ENCODE data around the gene MS4A4E.
"Not testable (repeated sequence)": the region's sequence is repeated elsewhere in the genome, so short reads cannot be mapped to it uniquely, and the experiment has no call there.

Gene MS4A4E

DNA sequence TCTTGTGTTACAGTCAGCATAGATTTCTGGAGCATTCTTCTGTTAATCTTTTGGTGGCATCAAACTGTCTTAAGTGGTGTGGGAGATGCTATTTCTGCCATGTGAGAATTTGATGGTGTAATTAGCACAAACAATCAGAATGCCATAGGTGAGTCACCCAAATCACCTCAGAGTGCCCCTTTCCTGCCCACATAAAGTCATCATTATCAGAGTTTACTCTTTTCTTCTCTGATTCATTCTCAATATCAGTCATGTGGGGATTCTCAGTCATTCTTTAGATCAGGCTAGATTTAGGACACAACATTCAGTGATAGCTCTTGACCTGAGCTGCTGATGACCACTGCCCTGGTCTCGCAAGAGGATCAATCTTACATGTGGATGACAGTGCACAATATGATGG, 36.3 kb downstream of the MS4A4E start:
- FAIRE-seq: no peak

DNA sequence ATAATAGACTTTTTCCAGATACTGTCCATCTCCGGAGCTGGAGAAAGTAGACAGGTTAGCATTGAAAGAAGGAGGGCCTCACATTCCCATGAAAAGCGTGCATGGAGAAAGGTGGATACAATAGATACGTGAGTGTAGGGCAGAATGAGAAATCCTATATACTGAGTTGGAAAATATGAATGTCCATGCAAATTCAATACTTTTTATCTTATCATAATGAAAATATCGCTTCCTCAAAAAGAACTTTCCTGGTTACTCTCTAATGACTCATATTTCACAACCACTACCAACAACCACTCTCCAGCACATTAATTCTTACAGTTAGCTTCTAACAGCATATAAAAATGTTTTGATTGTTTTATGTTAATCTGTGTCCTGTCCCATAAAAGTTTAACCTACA, 38.0 kb downstream of the MS4A4E start:
- FAIRE-seq (no peak), DNase-seq (ENCODE audit: insufficient read length, low spot score) (no peak)
- no peak for TF ChIP-seq POLR2A (IDR thresholded peaks at IDR 0.05; ENCODE audit: low read depth, low read length)

More for the DNA sequence above, 36.3 kb downstream of the MS4A4E start:
- TF ChIP-seq POLR2A (IDR thresholded peaks at IDR 0.05; ENCODE audit: low read depth, low read length): no peak
- no peak for DNase-seq (ENCODE audit: insufficient read length, low spot score)

DNA sequence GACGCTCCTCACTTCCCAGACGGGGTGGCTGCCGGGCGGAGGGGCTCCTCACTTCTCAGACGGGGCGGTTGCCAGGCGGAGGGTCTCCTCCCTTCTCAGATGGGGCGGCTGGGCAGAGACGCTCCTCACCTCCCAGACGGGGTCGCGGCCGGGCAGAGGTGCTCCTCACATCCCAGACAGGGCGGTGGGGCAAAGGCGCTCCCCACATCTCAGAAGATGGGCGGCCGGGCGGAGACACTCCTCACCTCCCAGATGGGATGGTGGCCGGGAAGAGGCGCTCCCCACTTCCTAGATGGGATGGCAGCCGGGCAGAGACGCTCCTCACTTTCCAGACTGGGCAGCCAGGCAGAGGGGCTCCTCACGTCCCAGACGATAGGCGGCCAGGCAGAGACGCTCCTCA, 41.6 kb downstream of the MS4A4E start:
- DNase-seq (ENCODE audit: insufficient read length, low spot score); FAIRE-seq: not testable (repeated sequence)

DNA sequence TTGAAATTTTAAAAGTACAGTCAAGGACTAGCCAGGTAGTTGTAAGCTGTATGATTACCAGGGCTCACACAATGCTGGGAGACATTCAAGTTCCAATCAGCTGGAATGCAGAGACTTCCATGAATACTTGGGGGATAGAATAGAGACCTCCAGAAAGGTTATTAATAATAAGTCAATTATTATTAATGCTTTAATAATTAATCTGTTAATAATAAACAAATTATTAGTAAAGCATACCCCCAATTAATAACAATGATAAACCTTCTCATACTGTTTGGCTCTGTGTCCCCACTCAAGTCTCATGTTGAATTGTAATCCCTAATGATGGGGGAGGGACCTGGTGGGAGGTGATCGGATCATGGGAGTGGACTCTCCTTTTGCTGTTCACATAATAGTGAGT, 45.5 kb downstream of the MS4A4E start:
- TF ChIP-seq POLR2A (IDR thresholded peaks at IDR 0.05; ENCODE audit: low read depth, low read length): no peak
- no peak for DNase-seq (ENCODE audit: insufficient read length, low spot score)
- FAIRE-seq: no peak

DNA sequence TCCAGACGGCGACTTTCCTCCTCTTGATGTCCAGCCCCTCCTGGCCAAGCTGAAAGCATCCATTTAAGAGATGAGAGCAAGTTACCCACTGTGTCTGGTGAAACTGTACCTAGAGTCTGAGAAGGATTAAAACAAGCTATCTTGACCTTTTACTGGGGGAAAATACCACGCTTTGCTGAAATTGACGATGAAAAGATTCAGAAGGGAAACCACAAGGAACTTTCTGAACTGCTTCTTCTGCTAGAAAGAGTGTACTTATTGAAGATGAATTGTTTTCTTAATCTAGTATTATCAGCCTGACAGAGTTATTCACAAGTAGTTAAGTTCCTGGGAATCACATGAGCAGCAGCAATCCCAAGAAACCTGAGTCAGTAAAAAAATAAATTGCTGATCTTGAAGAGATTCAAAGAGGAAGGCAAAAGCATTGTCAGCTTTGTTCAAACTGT, 47.0 kb downstream of the MS4A4E start:
- DNase-seq (ENCODE audit: insufficient read length, low spot score) (no peak), FAIRE-seq (no peak)
- no peak for TF ChIP-seq POLR2A (IDR thresholded peaks at IDR 0.05; ENCODE audit: low read depth, low read length)

DNA sequence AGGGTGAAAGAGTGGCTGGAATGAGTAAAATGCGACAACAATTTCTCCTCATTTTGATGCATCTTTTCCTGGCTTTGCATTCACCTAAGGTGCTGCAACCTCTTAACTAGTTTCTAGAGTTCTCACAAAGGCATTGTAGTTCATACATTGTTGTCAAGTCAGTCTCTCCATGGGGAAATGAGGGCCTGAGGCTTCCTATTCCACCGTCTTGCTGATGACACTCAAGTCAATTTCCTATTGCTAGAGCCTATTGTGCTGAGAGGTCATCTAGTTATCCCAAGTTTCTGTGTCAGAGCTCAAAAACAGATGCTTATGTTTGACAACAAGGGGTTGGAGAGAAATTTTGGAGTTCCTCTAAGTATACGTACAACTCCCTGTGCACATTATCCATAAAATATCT, 48.4 kb downstream of the MS4A4E start:
- no peak for TF ChIP-seq POLR2A (IDR thresholded peaks at IDR 0.05; ENCODE audit: low read depth, low read length)
- no peak for FAIRE-seq
- DNase-seq (ENCODE audit: insufficient read length, low spot score): no peak

DNA sequence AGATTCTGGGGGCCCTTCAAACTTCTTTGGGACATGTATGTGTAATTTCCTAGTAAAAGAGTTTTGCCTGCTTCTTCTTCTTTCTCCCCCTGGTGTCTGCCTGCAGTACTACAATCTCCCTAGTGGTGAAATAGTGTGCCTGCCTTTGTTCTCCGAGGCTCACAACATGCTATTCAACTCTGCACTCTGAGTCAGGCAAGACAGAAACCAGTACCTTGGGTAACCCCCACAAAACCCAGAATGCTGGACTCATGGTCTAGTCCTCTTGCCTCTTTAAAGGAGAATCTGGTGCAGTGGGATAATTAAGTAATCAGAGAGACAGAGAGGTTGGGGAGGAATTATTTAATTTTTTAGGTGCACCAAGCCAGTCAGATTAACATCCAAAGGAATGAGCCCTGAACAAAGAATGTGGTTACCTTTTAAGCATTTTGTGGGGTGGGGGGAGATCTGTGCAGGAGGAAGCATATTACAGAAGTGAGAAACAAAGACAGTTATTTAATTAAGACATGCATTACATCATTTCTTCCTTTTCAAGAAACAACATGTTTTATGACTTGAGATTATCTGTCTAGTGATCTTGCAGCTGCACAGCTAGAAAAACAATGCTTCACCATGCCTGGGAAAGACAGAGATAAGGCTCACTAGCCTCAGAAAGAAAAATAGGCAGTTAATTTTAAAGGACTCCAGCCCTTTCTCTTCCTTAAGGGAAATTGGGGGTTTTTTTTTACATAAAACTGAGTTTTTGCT, 49.1 kb downstream of the MS4A4E start:
- DNase-seq (ENCODE audit: insufficient read length, low spot score) (peak; percentile 16), FAIRE-seq (peak; percentile 86)
- TF ChIP-seq POLR2A (IDR thresholded peaks at IDR 0.05; ENCODE audit: low read depth, low read length): no peak

DNA sequence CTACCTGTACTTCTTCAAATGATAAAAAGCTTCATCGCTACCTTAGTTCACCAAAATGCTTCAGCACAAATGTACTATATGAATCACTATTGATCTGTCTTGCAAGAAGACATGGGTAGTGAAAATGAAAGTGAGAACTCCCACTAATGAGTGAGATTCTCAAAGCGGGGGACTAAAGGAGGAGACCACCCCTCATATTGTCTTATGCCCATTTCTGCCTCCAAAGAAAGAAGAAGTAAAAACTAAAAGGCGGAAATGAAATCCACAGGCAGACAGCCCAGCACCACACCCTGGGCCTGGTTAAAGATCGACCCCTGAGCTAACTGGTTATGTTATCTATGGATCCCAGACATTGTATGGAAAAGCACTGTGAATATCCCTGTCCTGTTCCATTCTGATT, 50.4 kb downstream of the MS4A4E start:
- not testable (repeated sequence) for FAIRE-seq; DNase-seq (ENCODE audit: insufficient read length, low spot score)

DNA sequence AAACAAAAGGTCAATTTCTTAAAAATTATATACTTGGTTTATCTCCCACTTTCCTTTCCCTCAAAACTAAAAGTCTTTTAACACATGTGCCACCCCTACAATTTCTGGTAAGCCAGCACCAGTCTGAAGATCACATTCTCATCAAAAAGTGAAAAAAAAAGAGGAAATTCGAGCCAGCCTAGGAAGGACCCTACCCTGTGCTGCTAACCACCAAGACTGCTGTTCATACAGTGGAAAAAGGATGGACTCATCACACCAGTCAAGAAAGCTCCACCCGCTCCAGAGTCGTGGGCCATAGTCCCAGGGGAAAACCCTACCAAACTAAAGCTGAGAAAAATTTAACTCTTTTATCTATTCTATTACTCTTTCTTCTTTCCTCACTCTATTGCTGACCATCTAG, 54.5 kb downstream of the MS4A4E start:
- not testable (repeated sequence) for FAIRE-seq; DNase-seq (ENCODE audit: insufficient read length, low spot score)

DNA sequence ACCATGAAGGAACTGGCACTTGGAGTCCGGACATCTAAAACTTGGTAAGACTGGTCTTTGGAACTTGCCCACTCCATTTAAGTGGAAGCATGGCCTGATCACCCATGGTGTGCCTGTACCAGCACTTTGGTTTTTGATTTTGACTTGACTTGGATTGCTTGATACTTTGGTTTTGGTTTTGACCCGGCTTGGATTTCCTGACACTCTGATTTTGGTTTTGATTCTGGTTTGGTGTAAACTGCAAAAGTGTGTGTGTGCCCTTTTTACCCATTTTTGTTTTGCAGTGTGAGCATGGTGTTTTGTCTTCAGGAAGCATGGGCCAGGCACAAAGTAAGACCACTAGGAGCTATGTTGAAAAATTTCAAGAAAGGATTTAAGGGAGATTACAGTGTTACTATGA, 56.8 kb downstream of the MS4A4E start:
- FAIRE-seq; DNase-seq (ENCODE audit: insufficient read length, low spot score): not testable (repeated sequence)

DNA sequence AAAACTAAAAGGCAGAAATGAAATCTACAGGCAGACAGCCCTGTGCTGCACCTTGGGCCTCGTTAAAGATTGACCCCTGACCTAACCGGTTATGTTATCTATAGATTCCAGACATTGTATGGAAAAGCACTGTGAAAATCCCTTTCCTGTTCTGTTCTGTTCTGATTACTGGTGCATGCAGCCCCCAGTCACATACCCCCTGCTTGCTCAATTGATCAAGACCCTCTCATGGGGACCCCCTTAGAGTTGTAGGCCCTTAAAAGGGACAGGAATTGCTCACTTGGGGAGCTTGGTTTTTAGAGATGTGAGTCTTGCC, 57.5 kb downstream of the MS4A4E start:
- FAIRE-seq; DNase-seq (ENCODE audit: insufficient read length, low spot score): not testable (repeated sequence)

DNA sequence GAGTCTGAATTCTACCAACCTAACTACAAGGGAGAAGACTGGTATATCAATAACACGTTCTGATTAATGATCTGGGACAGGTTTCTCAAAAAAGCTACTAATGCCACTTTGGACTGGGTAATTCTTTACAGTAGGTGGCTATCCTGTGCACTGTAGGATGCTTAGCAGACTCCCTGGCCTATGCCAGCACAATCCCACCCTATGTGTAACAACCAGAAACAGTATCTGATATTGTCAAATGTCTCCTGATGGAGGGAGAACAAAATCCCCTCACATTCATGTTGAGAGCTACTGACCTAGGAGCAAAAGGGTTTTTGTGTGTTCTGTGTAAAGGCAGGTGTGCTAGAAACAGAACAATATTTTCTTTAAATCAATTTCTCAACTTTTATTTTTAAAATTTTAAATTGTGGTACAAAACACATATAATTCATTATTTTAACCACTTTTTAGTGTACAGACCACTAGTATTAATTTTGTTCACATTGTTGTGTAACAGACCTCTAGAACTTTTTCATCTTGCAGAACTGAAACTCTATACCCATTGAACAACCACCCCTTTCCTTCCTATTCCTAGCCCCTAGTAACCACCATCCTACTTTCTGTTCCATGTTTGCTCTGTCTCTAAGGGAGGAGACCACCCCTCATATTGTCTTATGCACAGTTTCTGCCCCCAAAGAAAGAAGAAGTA, 58.0 kb downstream of the MS4A4E start:
- no peak for TF ChIP-seq POLR2A (IDR thresholded peaks at IDR 0.05; ENCODE audit: low read depth, low read length)
- DNase-seq (ENCODE audit: insufficient read length, low spot score) (no peak), FAIRE-seq (no peak)

DNA sequence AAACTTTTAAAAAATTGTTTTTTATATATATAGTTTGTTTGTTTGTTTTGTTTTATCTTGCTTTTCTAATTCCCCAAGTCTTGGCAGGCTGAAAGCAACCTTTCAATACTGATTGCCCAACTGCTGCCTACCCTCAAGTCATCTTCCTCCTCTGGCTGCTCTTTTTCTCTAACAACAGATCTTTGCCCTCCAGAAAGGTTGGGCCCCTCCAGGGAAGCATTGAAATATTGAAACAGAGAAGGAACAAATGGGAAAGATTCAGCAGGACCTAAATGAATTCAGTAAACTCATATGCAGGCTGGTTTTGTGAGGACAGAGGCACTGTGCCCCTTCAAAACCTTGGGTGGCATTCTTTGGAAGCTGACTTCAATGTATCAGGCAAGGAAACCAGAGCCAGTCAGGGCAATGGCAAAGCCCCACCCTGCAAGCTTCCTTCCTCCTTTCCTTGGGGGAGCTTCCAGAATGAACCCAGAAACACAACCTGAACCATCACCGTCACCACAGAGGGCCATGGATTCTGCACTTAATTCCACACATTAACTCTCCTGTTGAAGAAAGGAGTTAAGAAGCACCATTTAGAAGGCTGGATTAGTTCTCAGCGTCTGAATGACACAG, 59.2 kb downstream of the MS4A4E start:
- TF ChIP-seq POLR2A (IDR thresholded peaks at IDR 0.05; ENCODE audit: low read depth, low read length): no peak
- no peak for DNase-seq (ENCODE audit: insufficient read length, low spot score)
- no peak for FAIRE-seq

DNA sequence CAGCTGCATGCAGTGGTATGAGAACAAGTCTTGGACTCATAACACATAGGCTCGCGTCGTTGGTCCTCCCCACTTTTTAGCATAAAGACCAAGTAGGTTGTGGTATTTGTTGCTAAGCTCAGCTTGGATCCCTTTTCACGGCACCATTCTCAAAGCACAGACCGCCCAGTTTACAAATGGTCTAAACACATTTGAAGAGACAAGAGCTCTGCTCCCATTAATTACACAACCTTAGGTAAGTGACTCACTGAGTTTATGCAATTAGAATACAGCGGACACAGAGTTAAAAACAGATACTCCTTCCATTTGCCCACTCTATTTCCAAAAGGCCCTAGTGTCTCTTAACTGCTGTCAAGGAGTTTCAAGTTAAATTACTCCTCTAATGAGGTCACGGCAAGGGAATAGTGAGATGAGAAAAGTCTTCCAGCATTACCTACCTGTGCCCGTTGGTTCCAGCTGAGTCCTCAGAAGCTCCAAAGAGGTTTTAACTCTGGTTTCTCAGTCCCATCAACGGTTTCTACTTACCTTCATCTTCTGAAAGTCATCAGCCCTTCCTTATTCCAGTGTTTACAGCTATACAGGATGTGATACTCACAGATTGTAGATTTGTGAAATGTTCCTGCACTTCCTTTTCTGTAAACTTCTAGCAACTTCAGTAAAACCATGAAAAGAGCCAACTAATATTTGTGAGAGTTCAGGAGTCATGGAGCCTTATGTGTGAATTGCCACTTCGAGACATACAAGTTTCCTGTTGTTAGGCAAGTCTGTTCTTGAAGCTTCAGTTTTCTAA, 60.2 kb downstream of the MS4A4E start, which contains the start of gene MS4A6A:
MS4A6A (minus strand) TSS at position 543 of the 790 bp plus-strand sequence. CDS start 1,356 bp downstream, outside the sequence.
- no peak for DNase-seq (ENCODE audit: insufficient read length, low spot score)
- TF ChIP-seq POLR2A (IDR thresholded peaks at IDR 0.05; ENCODE audit: low read depth, low read length): no peak
- no peak for FAIRE-seq

Data from H54 (cell line).